ENCODE measurements around the gene LCN6.
A peak's percentile ranks its signal among the peaks of the same experiment; 100 is the strongest.

GRCh38 chr9:136742591-136743391 is 5.5 kb downstream of the LCN6 start, which contains the start of gene LCN10:
- TF ChIP-seq CTCF (IDR thresholded peaks at IDR 0.05; ENCODE audit: poor library complexity): peak; percentile 47
- no peak for TF ChIP-seq EZH2 (IDR thresholded peaks at IDR 0.05; ENCODE audit: borderline replicate concordance)

All from hepatocyte (in vitro differentiated cells).